Heart left ventricle (tissue), 13 donors: ENCODE data around the gene ADGRL3.

Experiments
- CTCF ChIP-seq, 12 donors: fragments of 200-600 bp; sonication (generic) in 4 of 12; IDR thresholded peaks; one replicate each; pipeline versions ENCODE4 v1.5.0 to v1.8.0; 2018 to 2022; ENCODE audit warnings: antibody characterized with exemption in 12 of 12, mild to moderate bottlenecking in 5 of 12
- POLR2A ChIP-seq, 2 donors: fragments of 450-650 bp; IDR thresholded peaks; one replicate each; pipeline ENCODE4 v1.6.1; 2017; ENCODE audit warnings: antibody characterized with exemption in 2 of 2, mild to moderate bottlenecking in 2 of 2, moderate library complexity in 2 of 2
- donor health status: ischemic (EF 13 %, LVEDD 7.1; RV severe dilation, severe dysfunction).
- donor health status: DM: no; HTN: yes; CAD: no.
- donor health status: DM: no; HTN: no; CAD: no.
- donor health status: ischemic (EF 25% LVEDD 6.9; RV normal size, moderate dysfunction).
- donor health status: ischemic (EF 25% LVEDD 5.7; RV mildly dilated, moderate dysfunction).
- donor health status: ischemic (EF 35%, LVEDD 5.7; RV mildly dilated, moderate dysfunction).
- donor health status: nonischemic (EF 11% LVEDD 7.7; RV severe dilation, severe dysfunction).
- donor health status: DM: yes; HTN: yes; CAD: no.
- donor health status: PGD.
- donor health status: ischemic (EF 29% LVEDD 5.4; RV normal size, mild dysfunction).
- donor health status: nonischemic (EF 23%, LVEDD 6.1; RV moderate dilation, normal function).

- TF ChIP-seq CTCF (IDR thresholded peaks at IDR 0.05) (no peak), POLR2A (IDR thresholded peaks at IDR 0.05) (no peak)
These were observed 261.8 kb downstream of the ADGRL3 start for GRCh38 chr4:61461956-61462355.
